PC-3 (cell line): ENCODE data around the gene COX7A2. TPM values are rescaled to one million over a fixed set of nuclear protein-coding genes. Genes with fewer than 3 reads are reported as not detected.

Experiments used
- ATAC-seq: fragments of 200-7000 bp; cut with Tn5 transposase; 2 replicates; pipeline ENCODE4 v1.9.1; 2020; ENCODE audit warnings: mild to moderate bottlenecking, moderate library complexity
- BruUV-seq: library from RNA; stranded (reverse); fragments of 400-500 nt; replicated peaks from 2 replicates; lab custom pipeline; 2021; lab: Mats Ljungman, UMichigan
- CTCF ChIA-PET: fragments of 300-600 bp; sonication (Branson Sonifier 250); formaldehyde crosslinking; loops from one replicate; lab custom pipeline; 2022; ENCODE audit warnings: antibody characterized with exemption; lab: Charles Lee
- POLR2A ChIA-PET: fragments of 300-600 bp; sonication (Branson Sonifier 250); formaldehyde crosslinking; loops from one replicate; lab custom pipeline; 2022; ENCODE audit warnings: antibody characterized with exemption; ENCODE audit not compliant: unreplicated experiment; lab: Charles Lee
- DNase-seq: peaks from one replicate; pipeline ENCODE4 v3.0.0-alpha.2; 2015
- H2AFZ ChIP-seq: fragments of 300-600 bp; sonication (generic); 2 replicates; pipeline ENCODE4 v1.6.0; 2016; ENCODE audit warnings: antibody characterized with exemption, low read length
- H3F3A ChIP-seq: fragments of 300-600 bp; sonication (generic); one replicate; pipeline ENCODE4 v1.6.0; 2017; ENCODE audit warnings: antibody characterized with exemption, low read length, control low read depth, mild to moderate bottlenecking; ENCODE audit not compliant: unreplicated experiment
- H3K27ac ChIP-seq: fragments of 300-600 bp; sonication (generic); 2 replicates; pipeline ENCODE4 v1.5.1; 2016; ENCODE audit warnings: mild to moderate bottlenecking, low read length
- H3K27me3 ChIP-seq: fragments of 300-600 bp; sonication (generic); 2 replicates; pipeline ENCODE4 v1.6.1; 2016; ENCODE audit warnings: low read length, mixed read lengths
- H3K36me3 ChIP-seq: fragments of 300-600 bp; sonication (generic); 2 replicates; pipeline ENCODE4 v1.6.1; 2016; ENCODE audit warnings: low read depth, mixed run types, low read length, mixed read lengths
- H3K4me1 ChIP-seq: fragments of 300-600 bp; sonication (generic); 2 replicates; pipeline ENCODE4 v1.5.1; 2016; ENCODE audit warnings: low read length; ENCODE audit not compliant: insufficient read depth
- H3K4me2 ChIP-seq: fragments of 300-600 bp; sonication (generic); 2 replicates; pipeline ENCODE4 v1.6.0; 2016; ENCODE audit warnings: low read length
- H3K4me3 ChIP-seq: fragments of 300-600 bp; sonication (generic); 2 replicates; pipeline ENCODE4 v1.5.1; 2016; ENCODE audit warnings: mild to moderate bottlenecking, low read length, mixed read lengths
- H3K79me2 ChIP-seq: fragments of 300-600 bp; sonication (generic); 2 replicates; pipeline ENCODE4 v1.6.1; 2017; ENCODE audit warnings: low read length, mixed read lengths
- H3K9ac ChIP-seq: fragments of 300-600 bp; sonication (generic); 2 replicates; pipeline ENCODE4 v1.6.0; 2016; ENCODE audit warnings: mild to moderate bottlenecking, low read length
- H3K9me2 ChIP-seq: fragments of 300-600 bp; sonication (generic); replicated peaks from 2 replicates; pipeline ENCODE4 v1.6.1; 2016; ENCODE audit warnings: mixed run types, low read length, mixed read lengths
- H3K9me3 ChIP-seq: fragments of 300-600 bp; sonication (generic); 2 replicates; pipeline ENCODE4 v1.6.1; 2016; ENCODE audit warnings: low read length, mixed read lengths
- H4K20me1 ChIP-seq: fragments of 300-600 bp; sonication (generic); 2 replicates; pipeline ENCODE4 v1.6.1; 2016; ENCODE audit warnings: low read length, mixed read lengths
- EZH2 ChIP-seq: fragments of 300-600 bp; sonication (generic); IDR thresholded peaks from one replicate; pipeline ENCODE4 v1.6.1; 2017; ENCODE audit warnings: antibody characterized with exemption, mild to moderate bottlenecking, low read length; ENCODE audit not compliant: unreplicated experiment
- EZH2phosphoT487 ChIP-seq: fragments of 300-600 bp; sonication (generic); IDR thresholded peaks from 2 replicates; pipeline ENCODE4 v1.6.1; 2018; ENCODE audit warnings: mild to moderate bottlenecking, antibody characterized with exemption, low read length, borderline replicate concordance
- intact Hi-C: fragments of 100-400 bp; cut with micrococcal nuclease; formaldehyde crosslinking; loops from 2 replicates; pipeline ENCODE4 v1.9.0; 2023
- total RNA-seq: library from RNA; depleted of rRNA; stranded (reverse); fragments of >200 nt; gene quantifications from 2 replicates; pipeline ENCODE4 v1.2.3, GENCODE V29; 2014
- TF ChIP-seq, protein P1 (sequence below): fragments of 300-600 bp; sonication (generic); conservative IDR thresholded peaks from 2 replicates; pipeline ENCODE4 v1.5.1; 2017; ENCODE audit warnings: antibody characterized with exemption, low read depth, mild to moderate bottlenecking, low read length

COX7A2 gene
- total RNA-seq, 1 experiment from 2014 or later: 172 TPM

- Histone ChIP-seq H3K27ac (peak within 1 kb of the TSS; percentile 37), H2AFZ (peak within 1 kb of the TSS; percentile 94), H3K36me3 (no peaks in the 10 kb centered on the region), H3K4me3 (peak within 1 kb of the TSS; percentile 98), H3K9ac (peak within 1 kb of the TSS; percentile 59), H4K20me1 (no peaks in the 10 kb centered on the region), H3K9me3 (no peaks in the 10 kb centered on the region), H3K79me2 (peaks cover 44% of the 10 kb centered on the region), H3K27me3 (no peaks in the 10 kb centered on the region), H3K9me2 (no peaks in the 10 kb centered on the region), H3F3A (no peaks in the 10 kb centered on the region), H3K4me2 (peak within 1 kb of the TSS; percentile 98), H3K4me1 (peaks cover 13% of the 10 kb centered on the region)
- ChIA-PET POLR2A (no interaction called here), CTCF (no interaction called here)
- intact Hi-C loops: loop anchor here (1.0 to 10.0 kb wide), 8 partner anchors 601 to 1469 kb away; no protein-coding TSS in a partner anchor
- TF ChIP-seq EZH2 (no peak), EZH2phosphoT487 (no peak)
- TF ChIP-seq, protein P1, sequence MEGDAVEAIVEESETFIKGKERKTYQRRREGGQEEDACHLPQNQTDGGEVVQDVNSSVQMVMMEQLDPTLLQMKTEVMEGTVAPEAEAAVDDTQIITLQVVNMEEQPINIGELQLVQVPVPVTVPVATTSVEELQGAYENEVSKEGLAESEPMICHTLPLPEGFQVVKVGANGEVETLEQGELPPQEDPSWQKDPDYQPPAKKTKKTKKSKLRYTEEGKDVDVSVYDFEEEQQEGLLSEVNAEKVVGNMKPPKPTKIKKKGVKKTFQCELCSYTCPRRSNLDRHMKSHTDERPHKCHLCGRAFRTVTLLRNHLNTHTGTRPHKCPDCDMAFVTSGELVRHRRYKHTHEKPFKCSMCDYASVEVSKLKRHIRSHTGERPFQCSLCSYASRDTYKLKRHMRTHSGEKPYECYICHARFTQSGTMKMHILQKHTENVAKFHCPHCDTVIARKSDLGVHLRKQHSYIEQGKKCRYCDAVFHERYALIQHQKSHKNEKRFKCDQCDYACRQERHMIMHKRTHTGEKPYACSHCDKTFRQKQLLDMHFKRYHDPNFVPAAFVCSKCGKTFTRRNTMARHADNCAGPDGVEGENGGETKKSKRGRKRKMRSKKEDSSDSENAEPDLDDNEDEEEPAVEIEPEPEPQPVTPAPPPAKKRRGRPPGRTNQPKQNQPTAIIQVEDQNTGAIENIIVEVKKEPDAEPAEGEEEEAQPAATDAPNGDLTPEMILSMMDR: no peak
- no TSS peak for BruUV-seq
- DNase-seq: peak; percentile 96
- ATAC-seq: peak; percentile 60
Measured at GRCh38 chr6:75205776-75206575, 37.6 kb downstream of the COX7A2 start, which contains the start of gene COL12A1. COL12A1 (minus strand) TSS chr6:75206053; CDS start chr6:75202792, 3,261 bp downstream.

- Histone ChIP-seq H4K20me1 (no peaks in the 10 kb centered on the region), H3K27me3 (no peaks in the 10 kb centered on the region), H3K4me2 (peak overlapping the region; percentile 98), H2AFZ (peak overlapping the region; percentile 94), H3F3A (no peaks in the 10 kb centered on the region), H3K27ac (peak overlapping the region; percentile 37), H3K9me3 (no peaks in the 10 kb centered on the region), H3K4me3 (peak overlapping the region; percentile 98), H3K4me1 (peaks cover 13% of the 10 kb centered on the region), H3K36me3 (no peaks in the 10 kb centered on the region), H3K79me2 (peaks cover 48% of the 10 kb centered on the region), H3K9ac (peak overlapping the region; percentile 59), H3K9me2 (no peaks in the 10 kb centered on the region)
- DNase-seq (peak; percentile 52), ATAC-seq (peak; percentile 20)
- intact Hi-C loops: loop anchor here (1.0 to 10.0 kb wide), 11 partner anchors 103 to 1468 kb away; no protein-coding TSS in a partner anchor
- ChIA-PET POLR2A (no interaction called here), CTCF (interaction anchor here (0.6 to 1.5 kb wide), 3 partner anchors 139 to 1152 kb away, joined by 4 to 8 read pairs (median 5); no protein-coding TSS in a partner anchor)
- TF ChIP-seq EZH2phosphoT487: no peak
- TF ChIP-seq, protein P1: no peak
- TF ChIP-seq EZH2: no peak
- TSS peak; percentile 46 for BruUV-seq
Measured at GRCh38 chr6:75204959-75205775, 38.4 kb downstream of the COX7A2 start.
